ENCODE data around the gene HACL1.

Gene HACL1

DNA sequence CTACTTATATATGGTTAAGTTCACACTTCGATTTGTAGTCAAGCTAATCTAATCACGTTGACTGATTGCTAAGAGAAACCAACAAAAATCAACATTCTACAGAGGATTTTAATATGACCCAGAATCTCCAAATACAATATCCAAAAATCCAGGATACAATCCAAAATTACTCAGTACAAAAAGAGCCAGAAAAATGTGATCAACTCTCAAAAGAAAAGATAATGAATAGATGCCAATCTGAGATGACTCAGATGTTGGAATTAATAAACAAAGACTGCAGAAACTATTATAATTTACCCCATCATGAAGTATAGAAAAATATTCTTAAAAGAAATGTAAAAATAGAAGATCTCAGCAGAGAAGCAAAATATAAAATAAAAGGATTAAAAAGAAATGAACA lies 22.3 kb downstream of the HACL1 start:
- no peaks in the 10 kb centered on the region for H3K27me3 Mint-ChIP-seq (ENCODE audit: low read depth)
- no peaks in the 10 kb centered on the region for H3K9me3 Mint-ChIP-seq
- H3K36me3 Mint-ChIP-seq (ENCODE audit: low read depth) = peaks cover 15% of the 10 kb centered on the region
- peaks cover 1% of the 10 kb centered on the region for H3K4me1 Mint-ChIP-seq (ENCODE audit: low read depth)
- no peak overlapping the region for H3K4me3 Mint-ChIP-seq
- no peak for DNase-seq (ENCODE audit: low spot score)
- H3K27ac Mint-ChIP-seq = no peak overlapping the region

DNA sequence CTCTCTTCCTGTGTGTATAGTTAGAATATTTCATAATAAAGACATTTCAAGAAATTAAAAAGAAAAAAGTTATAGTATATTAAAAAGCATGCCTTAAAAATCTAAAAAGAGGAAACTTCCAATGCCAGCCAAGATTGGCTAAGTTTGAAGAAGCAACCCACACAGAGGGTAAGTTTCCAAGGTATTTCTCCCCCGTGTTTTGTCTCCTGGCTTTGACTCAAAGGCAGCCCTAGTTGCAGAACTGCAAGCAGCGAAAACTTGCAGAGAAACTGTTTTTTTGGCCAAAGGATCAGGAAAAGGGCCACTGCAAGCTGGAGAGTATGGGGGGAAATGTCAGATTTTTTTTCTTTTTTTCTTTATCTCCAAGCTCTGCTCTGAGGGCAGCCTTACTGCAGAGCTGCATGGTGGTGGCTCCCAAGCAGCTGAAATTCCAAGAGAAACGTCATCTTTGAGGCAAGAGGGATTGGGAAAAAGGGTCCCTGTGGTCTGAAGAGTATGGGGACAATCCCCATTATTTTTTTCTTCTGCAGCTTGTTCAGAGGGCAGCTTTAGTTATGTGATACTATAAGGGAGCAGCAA lies 23.0 kb downstream of the HACL1 start:
- Mint-ChIP-seq H3K4me3 (no peak overlapping the region), H3K9me3 (no peaks in the 10 kb centered on the region), H3K36me3 (ENCODE audit: low read depth) (peaks cover 17% of the 10 kb centered on the region), H3K4me1 (ENCODE audit: low read depth) (peaks cover 1% of the 10 kb centered on the region), H3K27me3 (ENCODE audit: low read depth) (no peaks in the 10 kb centered on the region), H3K27ac (no peak overlapping the region)
- DNase-seq (ENCODE audit: low spot score) = no peak

DNA sequence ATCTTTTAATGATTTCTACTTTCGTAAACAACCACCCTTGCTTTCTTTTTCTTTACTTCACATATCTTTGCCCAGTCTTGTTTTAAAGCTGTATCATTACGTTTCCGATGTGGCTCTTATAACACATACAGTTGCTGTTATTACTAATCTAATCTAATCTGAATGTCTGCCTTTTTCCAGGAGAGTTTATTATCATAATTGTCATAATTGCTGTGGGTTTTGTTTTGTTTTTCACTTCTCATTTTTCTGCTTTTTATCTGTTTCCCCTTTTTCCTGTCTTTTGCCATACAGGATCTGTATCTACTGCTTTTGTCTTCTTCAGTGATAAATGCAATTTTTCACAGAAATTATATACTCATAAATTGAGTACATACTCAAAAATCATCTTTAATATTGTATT lies 24.9 kb downstream of the HACL1 start:
- Mint-ChIP-seq H3K27ac (no peak overlapping the region), H3K36me3 (ENCODE audit: low read depth) (peaks cover 15% of the 10 kb centered on the region), H3K4me1 (ENCODE audit: low read depth) (peaks cover 1% of the 10 kb centered on the region), H3K27me3 (ENCODE audit: low read depth) (no peaks in the 10 kb centered on the region), H3K4me3 (no peak overlapping the region), H3K9me3 (no peaks in the 10 kb centered on the region)
- DNase-seq (ENCODE audit: low spot score) = no peak

- no peak for DNase-seq (ENCODE audit: low spot score)
- H3K27ac Mint-ChIP-seq = no peak overlapping the region
- H3K27me3 Mint-ChIP-seq (ENCODE audit: low read depth) = no peaks in the 10 kb centered on the region
- no peaks in the 10 kb centered on the region for H3K9me3 Mint-ChIP-seq
- no peak overlapping the region for H3K4me3 Mint-ChIP-seq
- H3K4me1 Mint-ChIP-seq (ENCODE audit: low read depth) = peaks cover 1% of the 10 kb centered on the region
- peaks cover 15% of the 10 kb centered on the region for H3K36me3 Mint-ChIP-seq (ENCODE audit: low read depth)
These were observed 25.9 kb downstream of the HACL1 start for GRCh38 chr3:15575446-15575845.

GRCh38 chr3:15572138-15572537 lies 29.2 kb downstream of the HACL1 start:
- DNase-seq (ENCODE audit: low spot score) = no peak
- H3K4me1 Mint-ChIP-seq (ENCODE audit: low read depth) = peaks cover 8% of the 10 kb centered on the region
- no peak overlapping the region for H3K4me3 Mint-ChIP-seq
- H3K27me3 Mint-ChIP-seq (ENCODE audit: low read depth) = no peaks in the 10 kb centered on the region
- peaks cover 29% of the 10 kb centered on the region for H3K36me3 Mint-ChIP-seq (ENCODE audit: low read depth)
- H3K27ac Mint-ChIP-seq = no peak overlapping the region
- no peaks in the 10 kb centered on the region for H3K9me3 Mint-ChIP-seq

DNA sequence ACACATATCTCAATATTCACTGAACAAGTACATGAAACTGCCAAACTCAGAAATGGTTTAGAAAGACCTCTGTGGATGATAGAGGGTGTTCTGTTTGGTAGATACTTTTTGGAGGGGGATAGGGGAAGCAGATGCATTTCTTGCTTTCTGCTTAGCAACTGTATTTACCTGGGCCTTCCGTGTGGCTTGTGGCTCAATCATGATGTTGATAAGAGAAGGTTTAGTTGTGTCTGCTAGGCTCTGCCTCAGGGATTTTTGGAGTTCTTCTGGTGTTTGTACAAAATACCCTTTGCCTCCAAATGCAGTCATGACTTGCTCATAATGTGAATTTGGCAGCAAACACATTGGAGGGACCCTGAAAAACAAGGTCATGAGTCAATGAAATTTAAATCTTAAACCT lies 38.2 kb downstream of the HACL1 start:
- Mint-ChIP-seq H3K27me3 (ENCODE audit: low read depth) (no peaks in the 10 kb centered on the region), H3K9me3 (no peaks in the 10 kb centered on the region), H3K27ac (no peak overlapping the region), H3K36me3 (ENCODE audit: low read depth) (peaks cover 49% of the 10 kb centered on the region), H3K4me3 (no peak overlapping the region), H3K4me1 (ENCODE audit: low read depth) (peaks cover 5% of the 10 kb centered on the region)
- DNase-seq (ENCODE audit: low spot score) = no peak

DNA sequence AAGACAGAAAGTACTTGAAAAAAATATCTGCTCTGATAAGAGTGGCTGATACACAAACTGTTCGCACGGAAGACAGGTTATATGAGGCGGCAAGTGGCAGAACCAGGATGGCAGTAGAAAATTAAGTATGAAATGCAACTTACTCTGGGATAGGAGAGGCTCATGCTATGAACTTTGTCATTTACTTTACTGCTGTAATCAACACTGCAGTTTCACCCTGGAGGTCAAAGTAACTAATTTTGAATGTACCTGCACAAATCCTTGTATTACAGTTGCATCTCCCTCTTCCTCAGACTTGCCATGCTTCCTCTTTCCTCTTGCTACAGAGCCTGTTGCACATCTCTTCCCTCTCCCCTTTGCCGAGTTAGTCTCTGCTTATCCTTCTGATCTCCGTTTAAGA lies 38.8 kb downstream of the HACL1 start:
- Mint-ChIP-seq H3K4me3 (no peak overlapping the region), H3K9me3 (no peaks in the 10 kb centered on the region), H3K4me1 (ENCODE audit: low read depth) (peaks cover 6% of the 10 kb centered on the region), H3K36me3 (ENCODE audit: low read depth) (peaks cover 43% of the 10 kb centered on the region), H3K27ac (no peak overlapping the region), H3K27me3 (ENCODE audit: low read depth) (no peaks in the 10 kb centered on the region)
- no peak for DNase-seq (ENCODE audit: low spot score)

DNA sequence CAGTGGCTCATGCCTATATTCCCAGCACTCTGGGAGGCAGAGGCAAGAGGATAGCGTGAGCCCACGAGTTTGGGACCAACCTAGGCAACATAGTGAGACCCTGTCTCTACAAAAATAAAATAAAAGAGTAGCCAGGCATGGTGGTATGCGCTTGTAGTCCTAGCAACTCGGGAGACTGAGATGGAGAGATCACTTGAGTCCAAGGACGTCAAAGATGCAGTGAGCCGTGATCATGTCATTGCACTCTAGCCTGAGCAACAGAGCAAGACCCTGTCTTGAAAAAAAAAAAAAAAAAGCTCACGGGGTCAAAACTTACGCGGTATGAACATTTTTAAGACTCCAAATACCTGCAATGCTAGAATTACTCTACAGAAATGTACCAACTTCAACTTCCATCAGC lies 42.8 kb downstream of the HACL1 start:
- Mint-ChIP-seq H3K27ac (no peak overlapping the region), H3K4me1 (ENCODE audit: low read depth) (peaks cover 26% of the 10 kb centered on the region)
- DNase-seq (ENCODE audit: low spot score) = no peak

GRCh38 chr3:15557511-15557946 lies 43.8 kb downstream of the HACL1 start:
- peak overlapping the region; percentile 17 for H3K4me3 Mint-ChIP-seq
- peak; percentile 56 for DNase-seq (ENCODE audit: low spot score)
- peaks cover 13% of the 10 kb centered on the region for H3K36me3 Mint-ChIP-seq (ENCODE audit: low read depth)
- no peaks in the 10 kb centered on the region for H3K27me3 Mint-ChIP-seq (ENCODE audit: low read depth)
- H3K9me3 Mint-ChIP-seq = no peaks in the 10 kb centered on the region
- H3K4me1 Mint-ChIP-seq (ENCODE audit: low read depth) = peaks cover 26% of the 10 kb centered on the region
- peak overlapping the region; percentile 62 for H3K27ac Mint-ChIP-seq

More for the DNA sequence above, 42.8 kb downstream of the HACL1 start:
- H3K27me3 Mint-ChIP-seq (ENCODE audit: low read depth) = no peaks in the 10 kb centered on the region
- H3K36me3 Mint-ChIP-seq (ENCODE audit: low read depth) = peaks cover 22% of the 10 kb centered on the region
- no peak overlapping the region for H3K4me3 Mint-ChIP-seq
- H3K9me3 Mint-ChIP-seq = no peaks in the 10 kb centered on the region

DNA sequence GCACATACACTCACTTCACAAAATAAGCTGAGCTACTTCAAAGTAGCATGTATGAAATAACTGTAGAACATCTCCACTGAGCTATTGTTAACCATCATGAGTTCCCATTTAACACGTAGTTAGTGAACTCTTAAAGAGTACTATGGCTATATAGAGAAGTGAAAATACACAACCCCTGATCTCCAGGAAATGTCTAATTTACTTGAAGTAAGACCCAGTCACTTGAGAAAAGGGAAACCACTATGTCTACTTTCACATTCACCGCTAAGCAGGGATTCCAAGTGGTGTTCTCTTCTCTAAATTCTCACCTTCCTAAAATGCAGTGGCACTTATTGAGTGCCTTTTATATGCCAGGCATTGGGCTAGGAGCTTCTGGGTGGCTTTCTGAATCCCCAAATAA lies 44.9 kb downstream of the HACL1 start:
- Mint-ChIP-seq H3K4me3 (peak overlapping the region; percentile 61), H3K27me3 (ENCODE audit: low read depth) (no peaks in the 10 kb centered on the region), H3K9me3 (no peaks in the 10 kb centered on the region), H3K36me3 (ENCODE audit: low read depth) (peaks cover 11% of the 10 kb centered on the region), H3K27ac (peak overlapping the region; percentile 62), H3K4me1 (ENCODE audit: low read depth) (peaks cover 31% of the 10 kb centered on the region)
- DNase-seq (ENCODE audit: low spot score) = no peak

DNA sequence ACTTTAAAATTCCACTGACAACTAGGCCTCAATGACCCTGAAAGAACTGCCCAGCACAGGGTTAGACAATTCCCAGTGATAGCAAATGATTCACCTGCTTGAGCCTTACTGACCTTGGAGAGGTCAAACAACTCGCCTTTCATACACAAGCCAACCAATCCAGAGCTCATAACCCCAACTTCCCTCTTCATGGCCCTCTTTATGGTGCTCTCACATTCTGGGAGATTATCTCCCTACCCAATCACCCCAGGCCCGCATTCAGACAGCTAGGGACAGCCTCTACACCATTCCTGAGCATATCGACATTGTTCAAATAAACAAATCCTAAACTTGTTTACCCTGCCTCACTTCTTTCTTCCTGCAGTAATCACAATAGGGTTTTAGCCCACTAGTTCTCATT lies 47.6 kb downstream of the HACL1 start:
- no peaks in the 10 kb centered on the region for H3K27me3 Mint-ChIP-seq (ENCODE audit: low read depth)
- DNase-seq (ENCODE audit: low spot score) = no peak
- peak overlapping the region; percentile 13 for H3K27ac Mint-ChIP-seq
- H3K4me1 Mint-ChIP-seq (ENCODE audit: low read depth) = peaks cover 31% of the 10 kb centered on the region
- H3K36me3 Mint-ChIP-seq (ENCODE audit: low read depth) = peaks cover 13% of the 10 kb centered on the region
- no peaks in the 10 kb centered on the region for H3K9me3 Mint-ChIP-seq
- no peak overlapping the region for H3K4me3 Mint-ChIP-seq

DNA sequence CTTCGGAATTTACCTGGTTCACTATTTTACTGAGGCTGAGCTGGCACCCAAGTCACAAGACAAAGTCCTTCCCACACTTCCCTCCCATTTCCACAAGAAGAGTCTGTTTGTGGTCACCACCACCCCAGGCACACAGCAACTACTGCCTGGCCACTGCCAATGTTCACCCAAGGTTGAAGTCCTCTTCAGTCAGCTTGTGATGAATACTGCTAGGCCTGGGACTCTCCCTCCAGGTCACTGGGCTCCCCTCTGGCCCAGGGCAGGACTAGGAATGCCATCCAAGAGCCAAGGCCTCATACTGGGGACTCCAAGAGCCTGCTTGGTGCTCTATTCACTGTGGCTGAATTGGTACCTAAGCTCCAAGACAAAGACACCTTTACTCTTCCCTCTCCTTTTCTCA lies 49.5 kb downstream of the HACL1 start:
- Mint-ChIP-seq H3K9me3 (peaks cover 2% of the 10 kb centered on the region), H3K27me3 (ENCODE audit: low read depth) (peaks cover under 1% of the 10 kb centered on the region), H3K4me3 (no peak overlapping the region), H3K36me3 (ENCODE audit: low read depth) (peaks cover 13% of the 10 kb centered on the region), H3K27ac (no peak overlapping the region), H3K4me1 (ENCODE audit: low read depth) (peaks cover 24% of the 10 kb centered on the region)
- DNase-seq (ENCODE audit: low spot score) = no peak

DNA sequence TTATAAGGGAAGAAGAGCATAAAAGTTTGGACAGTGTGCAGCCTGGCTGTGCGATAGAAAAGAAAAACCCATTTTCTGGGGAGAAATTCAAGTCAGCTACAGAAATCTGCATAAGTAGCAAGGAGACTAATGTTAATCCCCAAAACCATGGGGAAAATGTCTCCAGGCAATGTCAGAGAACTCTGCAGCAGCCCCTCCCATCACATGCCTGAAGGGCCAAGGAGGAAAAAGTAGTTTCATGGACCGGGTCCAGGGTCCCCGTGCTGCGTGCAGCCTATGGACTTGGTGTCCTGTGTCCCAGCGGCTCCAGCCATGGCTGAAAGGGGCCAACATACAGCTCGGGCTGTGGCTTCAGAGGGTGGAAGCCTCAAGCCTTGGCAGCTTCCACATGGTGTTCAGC lies 51.5 kb downstream of the HACL1 start:
- Mint-ChIP-seq H3K27me3 (ENCODE audit: low read depth) (peaks cover 12% of the 10 kb centered on the region), H3K4me3 (no peak overlapping the region), H3K4me1 (ENCODE audit: low read depth) (peaks cover 15% of the 10 kb centered on the region), H3K27ac (no peak overlapping the region), H3K9me3 (peaks cover 7% of the 10 kb centered on the region), H3K36me3 (ENCODE audit: low read depth) (peaks cover 20% of the 10 kb centered on the region)
- DNase-seq (ENCODE audit: low spot score) = no peak

- H3K27me3 Mint-ChIP-seq (ENCODE audit: low read depth) = peaks cover 12% of the 10 kb centered on the region
- peaks cover 42% of the 10 kb centered on the region for H3K4me1 Mint-ChIP-seq (ENCODE audit: low read depth)
- H3K4me3 Mint-ChIP-seq = no peak overlapping the region
- H3K36me3 Mint-ChIP-seq (ENCODE audit: low read depth) = peaks cover 36% of the 10 kb centered on the region
- no peak overlapping the region for H3K27ac Mint-ChIP-seq
- H3K9me3 Mint-ChIP-seq = peaks cover 7% of the 10 kb centered on the region
- no peak for DNase-seq (ENCODE audit: low spot score)
These were observed 58.8 kb downstream of the HACL1 start for GRCh38 chr3:15542614-15543013.

DNA sequence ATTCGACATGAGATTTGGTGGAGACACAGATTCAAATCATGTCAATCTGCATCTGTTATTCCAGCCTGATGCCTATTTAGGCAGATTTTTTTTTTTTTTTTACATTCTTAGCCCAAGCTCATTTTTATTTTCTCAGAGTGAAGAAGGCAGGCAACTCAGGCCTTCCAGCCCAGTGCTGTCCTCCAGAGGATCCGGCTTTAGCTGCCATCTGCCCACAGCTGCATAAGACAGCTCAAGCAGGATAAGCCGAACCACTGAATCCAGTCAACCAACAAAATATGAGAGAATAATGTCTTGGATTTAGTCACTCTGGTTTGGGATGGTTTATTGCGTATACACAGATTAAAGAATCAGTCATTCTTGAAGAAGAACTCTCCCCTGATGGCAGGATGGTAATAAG lies 60.0 kb downstream of the HACL1 start:
- H3K4me3 Mint-ChIP-seq = no peak overlapping the region
- peaks cover 53% of the 10 kb centered on the region for H3K4me1 Mint-ChIP-seq (ENCODE audit: low read depth)
- no peaks in the 10 kb centered on the region for H3K9me3 Mint-ChIP-seq
- peaks cover 33% of the 10 kb centered on the region for H3K36me3 Mint-ChIP-seq (ENCODE audit: low read depth)
- peaks cover 7% of the 10 kb centered on the region for H3K27me3 Mint-ChIP-seq (ENCODE audit: low read depth)
- peak overlapping the region; percentile 29 for H3K27ac Mint-ChIP-seq
- DNase-seq (ENCODE audit: low spot score) = no peak
